GM19043 (cell line): ENCODE measurements around the gene WFIKKN2.
"Not testable (repeated sequence)": the region's sequence is repeated elsewhere in the genome, so short reads cannot be mapped to it uniquely, and the experiment has no call there.

Experiments
- ATAC-seq: cut with Tn5 transposase; IDR thresholded peaks from one replicate; pipeline ENCODE4 v1.9.1; 2021; ENCODE audit warnings: low read depth; ENCODE audit not compliant: unreplicated experiment

WFIKKN2 gene

GRCh38 chr17:50835301-50836234 is at the start of gene WFIKKN2:
WFIKKN2 (plus strand) TSS chr17:50835586; CDS start chr17:50835938, 352 bp downstream.
- ATAC-seq = no peak

GRCh38 chr17:50785946-50786570 is 49.3 kb upstream of the WFIKKN2 start:
- no peak for ATAC-seq

- ATAC-seq = no peak
Observed at GRCh38 chr17:50787106-50787505, 48.3 kb upstream of the WFIKKN2 start.

- no peak for ATAC-seq
Observed at GRCh38 chr17:50790618-50791017, 44.8 kb upstream of the WFIKKN2 start.

GRCh38 chr17:50792132-50792531 is 43.3 kb upstream of the WFIKKN2 start:
- no peak for ATAC-seq

GRCh38 chr17:50793007-50793406 is 42.4 kb upstream of the WFIKKN2 start:
- ATAC-seq = no peak

- no peak for ATAC-seq
Observed at GRCh38 chr17:50794361-50794760, 41.0 kb upstream of the WFIKKN2 start.

- no peak for ATAC-seq
Observed at GRCh38 chr17:50797135-50797810, 38.1 kb upstream of the WFIKKN2 start.

GRCh38 chr17:50798424-50799288 is 36.7 kb upstream of the WFIKKN2 start:
- ATAC-seq = no peak

GRCh38 chr17:50799582-50799981 is 35.8 kb upstream of the WFIKKN2 start:
- ATAC-seq = no peak

- no peak for ATAC-seq
Observed at GRCh38 chr17:50800196-50800700, 35.1 kb upstream of the WFIKKN2 start.

GRCh38 chr17:50802609-50803571 is 32.5 kb upstream of the WFIKKN2 start:
- no peak for ATAC-seq

GRCh38 chr17:50803676-50804075 is 31.7 kb upstream of the WFIKKN2 start:
- no peak for ATAC-seq

GRCh38 chr17:50804749-50805475 is 30.5 kb upstream of the WFIKKN2 start:
- ATAC-seq = not testable (repeated sequence)

- no peak for ATAC-seq
Observed at GRCh38 chr17:50805486-50805885, 29.9 kb upstream of the WFIKKN2 start.

- no peak for ATAC-seq
Observed at GRCh38 chr17:50806141-50806643, 29.2 kb upstream of the WFIKKN2 start.

- no peak for ATAC-seq
Observed at GRCh38 chr17:50807009-50807408, 28.4 kb upstream of the WFIKKN2 start.

- no peak for ATAC-seq
Observed at GRCh38 chr17:50807675-50808074, 27.7 kb upstream of the WFIKKN2 start.
